ENCODE results near the gene MLH1.

DNA sequence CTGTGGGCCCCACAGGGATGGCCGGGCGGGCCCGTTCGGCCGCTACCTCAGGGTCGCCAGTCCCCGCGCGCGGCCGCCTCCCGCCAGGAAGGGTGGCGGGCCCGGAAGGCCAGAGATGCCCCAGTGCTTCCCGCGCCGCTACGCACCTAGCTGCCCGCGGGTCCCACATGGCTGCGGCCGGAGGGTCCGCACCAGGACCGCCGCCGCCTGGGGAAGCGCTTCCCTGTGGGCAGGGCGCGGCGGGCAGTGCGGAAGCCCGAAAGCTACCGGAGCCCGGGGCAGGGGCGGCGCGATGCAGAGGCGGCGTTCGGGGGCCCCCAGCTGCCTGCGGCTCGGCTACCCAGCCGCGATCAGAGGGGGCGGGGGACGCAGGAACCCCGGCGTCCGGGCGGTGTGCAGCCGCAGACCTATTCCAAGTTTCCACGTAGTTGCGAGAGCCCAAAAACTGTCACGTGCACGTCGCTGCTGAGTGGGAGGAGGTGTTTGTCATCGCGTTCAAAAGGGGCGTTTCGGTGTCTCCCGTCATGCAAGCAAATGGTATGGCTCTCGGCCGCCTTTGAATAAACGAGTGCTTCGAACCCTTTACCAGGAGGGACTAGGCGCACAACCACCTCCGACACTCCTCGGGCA lies 48.6 kb upstream of the MLH1 start, which contains the start of gene TRANK1:
- TF ChIP-seq, protein P1, sequence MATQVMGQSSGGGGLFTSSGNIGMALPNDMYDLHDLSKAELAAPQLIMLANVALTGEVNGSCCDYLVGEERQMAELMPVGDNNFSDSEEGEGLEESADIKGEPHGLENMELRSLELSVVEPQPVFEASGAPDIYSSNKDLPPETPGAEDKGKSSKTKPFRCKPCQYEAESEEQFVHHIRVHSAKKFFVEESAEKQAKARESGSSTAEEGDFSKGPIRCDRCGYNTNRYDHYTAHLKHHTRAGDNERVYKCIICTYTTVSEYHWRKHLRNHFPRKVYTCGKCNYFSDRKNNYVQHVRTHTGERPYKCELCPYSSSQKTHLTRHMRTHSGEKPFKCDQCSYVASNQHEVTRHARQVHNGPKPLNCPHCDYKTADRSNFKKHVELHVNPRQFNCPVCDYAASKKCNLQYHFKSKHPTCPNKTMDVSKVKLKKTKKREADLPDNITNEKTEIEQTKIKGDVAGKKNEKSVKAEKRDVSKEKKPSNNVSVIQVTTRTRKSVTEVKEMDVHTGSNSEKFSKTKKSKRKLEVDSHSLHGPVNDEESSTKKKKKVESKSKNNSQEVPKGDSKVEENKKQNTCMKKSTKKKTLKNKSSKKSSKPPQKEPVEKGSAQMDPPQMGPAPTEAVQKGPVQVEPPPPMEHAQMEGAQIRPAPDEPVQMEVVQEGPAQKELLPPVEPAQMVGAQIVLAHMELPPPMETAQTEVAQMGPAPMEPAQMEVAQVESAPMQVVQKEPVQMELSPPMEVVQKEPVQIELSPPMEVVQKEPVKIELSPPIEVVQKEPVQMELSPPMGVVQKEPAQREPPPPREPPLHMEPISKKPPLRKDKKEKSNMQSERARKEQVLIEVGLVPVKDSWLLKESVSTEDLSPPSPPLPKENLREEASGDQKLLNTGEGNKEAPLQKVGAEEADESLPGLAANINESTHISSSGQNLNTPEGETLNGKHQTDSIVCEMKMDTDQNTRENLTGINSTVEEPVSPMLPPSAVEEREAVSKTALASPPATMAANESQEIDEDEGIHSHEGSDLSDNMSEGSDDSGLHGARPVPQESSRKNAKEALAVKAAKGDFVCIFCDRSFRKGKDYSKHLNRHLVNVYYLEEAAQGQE (IDR thresholded peaks at IDR 0.05; ENCODE audit: insufficient read depth in 1 of 2, low read depth in 2 of 2, low read length in 2 of 2): no peak
- TF ChIP-seq TAF1 (IDR thresholded peaks at IDR 0.05; ENCODE audit: borderline replicate concordance, insufficient read depth, low read length): no peak
- no peak for TF ChIP-seq POLR2AphosphoS5 (IDR thresholded peaks at IDR 0.05; ENCODE audit: low read depth, low read length)
- TF ChIP-seq SIN3A (IDR thresholded peaks at IDR 0.05; ENCODE audit: borderline replicate concordance, insufficient read depth, low read length): no peak
